Prostate gland (tissue), 2 donors: ENCODE results near the gene CDIPT. TPM values are rescaled to one million over a fixed set of nuclear protein-coding genes. Genes with fewer than 3 reads are reported as not detected.

Source experiments
- DNase-seq: peaks from one replicate; pipeline ENCODE4 v3.0.0-alpha.2; 2019; ENCODE audit warnings: low spot score
- H3K27ac ChIP-seq, 2 donors: fragments of 200-600 bp; sonication (generic); 2 replicates each; pipeline ENCODE4 v1.5.1; 2017 to 2019
- H3K27me3 ChIP-seq: fragments of 200-600 bp; sonication (generic); replicated peaks from 2 replicates; pipeline ENCODE4 v1.5.1; 2019; ENCODE audit not compliant: insufficient read depth
- H3K36me3 ChIP-seq, 2 donors: fragments of 200-600 bp; sonication (generic); 1 replicate in 1 of 2; 2 replicates in 1 of 2; pipeline versions ENCODE4 v1.5.1 to v1.8.1; 2017 to 2019
- H3K4me1 ChIP-seq: fragments of 200-600 bp; sonication (generic); replicated peaks from 2 replicates; pipeline ENCODE4 v1.5.1; 2019
- H3K4me3 ChIP-seq, 2 donors: fragments of 200-600 bp; sonication (generic); 2 replicates each; pipeline ENCODE4 v1.5.1; 2017 to 2019
- H3K9me3 ChIP-seq: fragments of 200-600 bp; sonication (generic); 2 replicates; pipeline ENCODE4 v1.5.1; 2017
- CTCF ChIP-seq, 4 experiments: fragments of 200-600 bp in 2 of 4; fragments of 450-650 bp in 2 of 4; sonication (generic) in 2 of 4; IDR thresholded peaks; 1 replicate in 3 of 4; 2 replicates in 1 of 4; pipeline ENCODE4 v1.5.1; 2016 to 2019; ENCODE audit warnings: antibody characterized with exemption in 4 of 4, mild to moderate bottlenecking in 2 of 4, moderate library complexity in 2 of 4
- POLR2A ChIP-seq: fragments of 450-650 bp; IDR thresholded peaks from one replicate; pipeline ENCODE4 v1.6.1; 2016; ENCODE audit warnings: antibody characterized with exemption, mild to moderate bottlenecking
- POLR2AphosphoS5 ChIP-seq: sonication (generic); formaldehyde crosslinking; IDR thresholded peaks from one replicate; pipeline ENCODE4 v1.6.1; 2017; ENCODE audit warnings: antibody characterized with exemption
- WGBS: methylation state at CpG from one replicate; pipeline ENCODE4 v1.1.5; 2018; 5-methylcytosine and 5-hydroxymethylcytosine counted together
- intact Hi-C: fragments of 100-400 bp; cut with DNase I; formaldehyde crosslinking; loops from one replicate; pipeline ENCODE4 v1.14.2; 2022
- total RNA-seq, 2 donors: library from RNA; depleted of rRNA; stranded (reverse); fragments of >200 nt; gene quantifications; one replicate each; pipeline ENCODE4 v1.1.0, GENCODE V29; 2016

Gene CDIPT
- total RNA-seq, 2 donors from 2014 or later = 121 to 132 TPM

- WGBS = 43% methylated on average over 15 of the region's 15 CpGs
- no peak overlapping the region for H3K27ac ChIP-seq
- no peaks in the 10 kb centered on the region for H3K27me3 ChIP-seq
- H3K4me3 ChIP-seq = no peak overlapping the region
- H3K4me1 ChIP-seq = no peaks in the 10 kb centered on the region
- intact Hi-C loops = no loop called here
- H3K9me3 ChIP-seq = no peaks in the 10 kb centered on the region
- DNase-seq = peak; percentile 27
- TF ChIP-seq POLR2AphosphoS5 = peak; percentile 46
- TF ChIP-seq POLR2A = no peak
- peak; percentile 66 to 83 (median 75) for TF ChIP-seq CTCF (IDR thresholded peaks at IDR 0.05)
- H3K36me3 ChIP-seq = peaks cover 0 to 8% of the 10 kb centered on the region in 2 donors
These were observed 14.4 kb downstream of the CDIPT start for GRCh38 chr16:29848420-29849297.

- DNase-seq = no peak
- Histone ChIP-seq H3K4me1 (no peaks in the 10 kb centered on the region), H3K4me3 (no peak overlapping the region), H3K27me3 (no peaks in the 10 kb centered on the region), H3K27ac (no peak overlapping the region), H3K36me3 (peaks cover 0 to 8% of the 10 kb centered on the region in 2 donors), H3K9me3 (no peaks in the 10 kb centered on the region)
- 89% methylated on average over 18 of the region's 18 CpGs for WGBS
- TF ChIP-seq POLR2AphosphoS5 (no peak), POLR2A (no peak), CTCF (IDR thresholded peaks at IDR 0.05) (no peak)
- intact Hi-C loops = no loop called here
These were observed 17.4 kb downstream of the CDIPT start for GRCh38 chr16:29845656-29846055.

GRCh38 chr16:29844575-29845331 is 18.3 kb downstream of the CDIPT start:
- H3K36me3 ChIP-seq = peaks cover 0 to 8% of the 10 kb centered on the region in 2 donors

GRCh38 chr16:29843931-29844330 is 19.1 kb downstream of the CDIPT start:
- no peak overlapping the region for H3K27ac ChIP-seq
- 94% methylated on average over 8 of the region's 8 CpGs for WGBS

More at GRCh38 chr16:29844575-29845331, 18.3 kb downstream of the CDIPT start:
- no peaks in the 10 kb centered on the region for H3K27me3 ChIP-seq
- no peaks in the 10 kb centered on the region for H3K4me1 ChIP-seq
- WGBS = 86% methylated on average over 28 of the region's 28 CpGs
- intact Hi-C loops = no loop called here
- no peak for TF ChIP-seq POLR2AphosphoS5
- TF ChIP-seq POLR2A = no peak
- no peak for TF ChIP-seq CTCF (IDR thresholded peaks at IDR 0.05)
- DNase-seq = no peak
- no peaks in the 10 kb centered on the region for H3K9me3 ChIP-seq
- H3K27ac ChIP-seq = no peak overlapping the region
- no peak overlapping the region for H3K4me3 ChIP-seq

More at GRCh38 chr16:29843931-29844330, 19.1 kb downstream of the CDIPT start:
- DNase-seq = no peak
- TF ChIP-seq POLR2A = no peak
- no peak for TF ChIP-seq CTCF (IDR thresholded peaks at IDR 0.05)
- no peak for TF ChIP-seq POLR2AphosphoS5
- intact Hi-C loops = no loop called here
- no peaks in the 10 kb centered on the region for H3K4me1 ChIP-seq
- no peak overlapping the region for H3K4me3 ChIP-seq
- peaks cover 0 to 8% of the 10 kb centered on the region in 2 donors for H3K36me3 ChIP-seq
- H3K9me3 ChIP-seq = no peaks in the 10 kb centered on the region
- no peaks in the 10 kb centered on the region for H3K27me3 ChIP-seq
